HG03439 (cell line): ENCODE results near the gene TAS2R10.
"Not testable (repeated sequence)": the region's sequence is repeated elsewhere in the genome, so short reads cannot be mapped to it uniquely, and the experiment has no call there.

ENCODE experiments used
- ATAC-seq: cut with Tn5 transposase; IDR thresholded peaks from one replicate; pipeline ENCODE4 v1.9.1; 2021; ENCODE audit warnings: mild to moderate bottlenecking, moderate library complexity; ENCODE audit not compliant: unreplicated experiment

Gene TAS2R10

GRCh38 chr12:10826258-10826657 is at the start of gene TAS2R10:
TAS2R10 (minus strand) TSS chr12:10826358; CDS start chr12:10826269, 89 bp downstream.
- no peak for ATAC-seq

GRCh38 chr12:10873378-10873777 is 47.2 kb upstream of the TAS2R10 start:
- no peak for ATAC-seq

GRCh38 chr12:10867381-10867780 is 41.2 kb upstream of the TAS2R10 start:
- no peak for ATAC-seq

GRCh38 chr12:10863512-10864218 is 37.5 kb upstream of the TAS2R10 start:
- ATAC-seq = no peak

- no peak for ATAC-seq
Measured at GRCh38 chr12:10861366-10861765, 35.2 kb upstream of the TAS2R10 start.

- ATAC-seq = no peak
Measured at GRCh38 chr12:10855807-10856206, 29.6 kb upstream of the TAS2R10 start.

GRCh38 chr12:10853776-10854175 is 27.6 kb upstream of the TAS2R10 start:
- ATAC-seq = no peak

- no peak for ATAC-seq
Measured at GRCh38 chr12:10851243-10851858, 25.2 kb upstream of the TAS2R10 start.

- no peak for ATAC-seq
Measured at GRCh38 chr12:10849425-10849878, 23.3 kb upstream of the TAS2R10 start, which contains the start of gene PRR4. PRR4 (minus strand) TSS chr12:10849475; CDS start chr12:10849437, 38 bp downstream.

GRCh38 chr12:10847744-10848143 is 21.6 kb upstream of the TAS2R10 start:
- ATAC-seq = no peak

GRCh38 chr12:10842862-10843261 is 16.7 kb upstream of the TAS2R10 start:
- ATAC-seq = no peak

GRCh38 chr12:10838461-10838860 is 12.3 kb upstream of the TAS2R10 start:
- no peak for ATAC-seq

- no peak for ATAC-seq
Measured at GRCh38 chr12:10829994-10830393, 3.8 kb upstream of the TAS2R10 start.

GRCh38 chr12:10824957-10825356 is 1.2 kb downstream of the TAS2R10 start:
- no peak for ATAC-seq

GRCh38 chr12:10811883-10812536 is 14.1 kb downstream of the TAS2R10 start:
- ATAC-seq = no peak

- no peak for ATAC-seq
Measured at GRCh38 chr12:10810068-10810467, 16.1 kb downstream of the TAS2R10 start, which contains the start of gene TAS2R9. TAS2R9 (minus strand) TSS chr12:10810168; CDS start chr12:10810075, 93 bp downstream.

GRCh38 chr12:10807186-10807585 is 19.0 kb downstream of the TAS2R10 start, which contains the start of gene TAS2R8:
TAS2R8 (minus strand) TSS chr12:10807286; CDS start chr12:10806980, 306 bp downstream.
- no peak for ATAC-seq

- no peak for ATAC-seq
Measured at GRCh38 chr12:10802587-10802986, 23.6 kb downstream of the TAS2R10 start, which contains the start of gene TAS2R7. TAS2R7 (minus strand) TSS chr12:10802627; CDS start chr12:10802570, 57 bp downstream.

- ATAC-seq = no peak
Measured at GRCh38 chr12:10801741-10802140, 24.4 kb downstream of the TAS2R10 start.

- ATAC-seq = no peak
Measured at GRCh38 chr12:10794222-10794621, 31.9 kb downstream of the TAS2R10 start.

- ATAC-seq = not testable (repeated sequence)
Measured at GRCh38 chr12:10791769-10792168, 34.4 kb downstream of the TAS2R10 start.
